GM12878 (cell line): ENCODE results near the gene WWC2. TPM values are rescaled to one million over a fixed set of nuclear protein-coding genes. Genes with fewer than 3 reads are reported as not detected.

Experiments
- CHD1 ChIP-seq: IDR thresholded peaks from 2 replicates; pipeline ENCODE4 v1.6.1; 2012; ENCODE audit warnings: low read depth, low read length, improper control_type of control experiment
- EZH2 ChIP-seq: IDR thresholded peaks from 2 replicates; pipeline ENCODE4 v1.6.1; 2012; ENCODE audit warnings: low read depth, mild to moderate bottlenecking, control low read depth, inconsistent platforms, low read length, borderline replicate concordance; ENCODE audit not compliant: control insufficient read depth
- MXI1 ChIP-seq: fragments of 150-350 bp; IDR thresholded peaks from 2 replicates; pipeline ENCODE4 v1.6.1; 2011; ENCODE audit warnings: low read depth, mild to moderate bottlenecking, inconsistent platforms, low read length, improper control_type of control experiment
- PAX5 ChIP-seq: IDR thresholded peaks from 2 replicates; pipeline ENCODE4 v1.6.1; 2011; ENCODE audit warnings: low read depth, low read length, borderline replicate concordance
- polyA plus RNA-seq, 11 experiments: library from polyadenylated mRNA; depleted of rRNA in 4 of 11; unstranded in 6 of 11; stranded (reverse) in 5 of 11; fragments of >200 nt; fragmentation: Nextera tagmentation in 4 of 11; fragmentation: Illumina TruSeq in 1 of 11; extraction: Ambion mirVana in 4 of 11; extraction: Trizol in 1 of 11; gene quantifications; 1 replicate in 1 of 11; 2 replicates in 10 of 11; pipeline versions ENCODE4 v1.2.1 to v1.2.3, GENCODE V29; 2011 to 2016; ENCODE audit warnings: inconsistent platforms in 2 of 11, missing spikeins in 2 of 11, low read depth in 1 of 11
- total RNA-seq, 4 experiments: library from RNA; depleted of rRNA in 3 of 4; stranded (reverse); fragments of >200 nt in 3 of 4; fragmentation: Illumina TruSeq in 1 of 4; extraction: Trizol in 1 of 4; gene quantifications; 2 replicates each; pipeline versions ENCODE4 v1.2.1 to v1.2.3, GENCODE V29; 2013 to 2021
- TF ChIP-seq, protein P1 (sequence below): IDR thresholded peaks from 2 replicates; pipeline ENCODE4 v1.6.1; 2012; ENCODE audit warnings: mild to moderate bottlenecking, low read depth, low read length
- TF ChIP-seq, protein P2 (sequence below), 3 experiments: IDR thresholded peaks in 2 of 3; conservative IDR thresholded peaks in 1 of 3; 2 replicates each; pipeline ENCODE4 v1.5.1; 2011; ENCODE audit warnings: low read depth in 3 of 3, low read length in 3 of 3, mild to moderate bottlenecking in 3 of 3, control low read depth in 2 of 3, moderate library complexity in 2 of 3, inconsistent platforms in 1 of 3, mixed read lengths in 1 of 3; ENCODE audit not compliant: control insufficient read depth in 2 of 3, insufficient read depth in 1 of 3; ENCODE audit errors: extremely low read depth in 1 of 3

The WWC2 gene
- total and polyA plus RNA-seq, 10 of the 15 experiments (the other 5 are each of a cell fraction or from before 2014, with no cell fraction given): 0.02 to 0.72 (median 0.06) TPM; not detected in 3

DNA sequence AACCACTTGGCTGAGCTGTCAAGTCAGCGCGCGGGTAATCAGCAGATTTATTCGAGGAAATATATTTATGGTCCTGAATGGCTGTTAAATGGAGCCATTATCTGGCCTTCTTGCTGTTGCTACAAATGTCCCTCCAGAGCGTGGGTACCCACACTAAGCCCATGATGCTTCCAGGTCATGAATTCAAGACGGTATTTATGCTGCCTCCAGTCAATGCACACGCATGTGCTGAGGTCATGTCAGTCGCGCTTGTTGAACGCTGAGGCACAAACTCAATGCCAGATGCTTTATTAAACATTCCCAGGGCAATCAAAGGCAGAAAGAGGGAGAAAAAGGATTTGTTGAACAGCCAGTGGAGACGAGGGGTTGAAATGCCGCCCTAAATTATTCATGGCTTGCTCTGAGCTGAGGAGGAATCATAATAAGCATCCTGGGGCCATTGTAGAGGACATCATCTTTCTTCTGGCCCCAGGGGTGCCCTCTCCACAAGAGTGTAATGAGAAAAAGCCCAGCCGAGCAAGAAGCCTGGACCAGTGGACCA is 259.2 kb downstream of the WWC2 start (continued):
- TF ChIP-seq CHD1: no peak
- no peak for TF ChIP-seq MXI1
- no peak for TF ChIP-seq EZH2
- TF ChIP-seq PAX5: no peak
- TF ChIP-seq, protein P1, sequence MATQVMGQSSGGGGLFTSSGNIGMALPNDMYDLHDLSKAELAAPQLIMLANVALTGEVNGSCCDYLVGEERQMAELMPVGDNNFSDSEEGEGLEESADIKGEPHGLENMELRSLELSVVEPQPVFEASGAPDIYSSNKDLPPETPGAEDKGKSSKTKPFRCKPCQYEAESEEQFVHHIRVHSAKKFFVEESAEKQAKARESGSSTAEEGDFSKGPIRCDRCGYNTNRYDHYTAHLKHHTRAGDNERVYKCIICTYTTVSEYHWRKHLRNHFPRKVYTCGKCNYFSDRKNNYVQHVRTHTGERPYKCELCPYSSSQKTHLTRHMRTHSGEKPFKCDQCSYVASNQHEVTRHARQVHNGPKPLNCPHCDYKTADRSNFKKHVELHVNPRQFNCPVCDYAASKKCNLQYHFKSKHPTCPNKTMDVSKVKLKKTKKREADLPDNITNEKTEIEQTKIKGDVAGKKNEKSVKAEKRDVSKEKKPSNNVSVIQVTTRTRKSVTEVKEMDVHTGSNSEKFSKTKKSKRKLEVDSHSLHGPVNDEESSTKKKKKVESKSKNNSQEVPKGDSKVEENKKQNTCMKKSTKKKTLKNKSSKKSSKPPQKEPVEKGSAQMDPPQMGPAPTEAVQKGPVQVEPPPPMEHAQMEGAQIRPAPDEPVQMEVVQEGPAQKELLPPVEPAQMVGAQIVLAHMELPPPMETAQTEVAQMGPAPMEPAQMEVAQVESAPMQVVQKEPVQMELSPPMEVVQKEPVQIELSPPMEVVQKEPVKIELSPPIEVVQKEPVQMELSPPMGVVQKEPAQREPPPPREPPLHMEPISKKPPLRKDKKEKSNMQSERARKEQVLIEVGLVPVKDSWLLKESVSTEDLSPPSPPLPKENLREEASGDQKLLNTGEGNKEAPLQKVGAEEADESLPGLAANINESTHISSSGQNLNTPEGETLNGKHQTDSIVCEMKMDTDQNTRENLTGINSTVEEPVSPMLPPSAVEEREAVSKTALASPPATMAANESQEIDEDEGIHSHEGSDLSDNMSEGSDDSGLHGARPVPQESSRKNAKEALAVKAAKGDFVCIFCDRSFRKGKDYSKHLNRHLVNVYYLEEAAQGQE: no peak
- TF ChIP-seq, protein P2, sequence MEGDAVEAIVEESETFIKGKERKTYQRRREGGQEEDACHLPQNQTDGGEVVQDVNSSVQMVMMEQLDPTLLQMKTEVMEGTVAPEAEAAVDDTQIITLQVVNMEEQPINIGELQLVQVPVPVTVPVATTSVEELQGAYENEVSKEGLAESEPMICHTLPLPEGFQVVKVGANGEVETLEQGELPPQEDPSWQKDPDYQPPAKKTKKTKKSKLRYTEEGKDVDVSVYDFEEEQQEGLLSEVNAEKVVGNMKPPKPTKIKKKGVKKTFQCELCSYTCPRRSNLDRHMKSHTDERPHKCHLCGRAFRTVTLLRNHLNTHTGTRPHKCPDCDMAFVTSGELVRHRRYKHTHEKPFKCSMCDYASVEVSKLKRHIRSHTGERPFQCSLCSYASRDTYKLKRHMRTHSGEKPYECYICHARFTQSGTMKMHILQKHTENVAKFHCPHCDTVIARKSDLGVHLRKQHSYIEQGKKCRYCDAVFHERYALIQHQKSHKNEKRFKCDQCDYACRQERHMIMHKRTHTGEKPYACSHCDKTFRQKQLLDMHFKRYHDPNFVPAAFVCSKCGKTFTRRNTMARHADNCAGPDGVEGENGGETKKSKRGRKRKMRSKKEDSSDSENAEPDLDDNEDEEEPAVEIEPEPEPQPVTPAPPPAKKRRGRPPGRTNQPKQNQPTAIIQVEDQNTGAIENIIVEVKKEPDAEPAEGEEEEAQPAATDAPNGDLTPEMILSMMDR (IDR thresholded peaks at IDR 0.05 in 2 of 3, conservative IDR thresholded peaks at IDR 0.05 in 1 of 3; ENCODE audit: control insufficient read depth in 2 of 3, extremely low read depth in 1 of 3, insufficient read depth in 1 of 3, low read depth in 3 of 3, low read length in 3 of 3): no peak
- TF ChIP-seq, all 136 proteins: peak for 0
